ENCODE measurements around the gene TIMM22.
"Not testable (repeated sequence)": the region's sequence is repeated elsewhere in the genome, so short reads cannot be mapped to it uniquely, and the experiment has no call there.

Gene TIMM22

GRCh38 chr17:1039123-1039507 lies 42.2 kb downstream of the TIMM22 start:
- no peak for DNase-seq (ENCODE audit: low read depth in 2 of 2)

- no peak for DNase-seq (ENCODE audit: low read depth in 2 of 2)
These were observed 42.7 kb downstream of the TIMM22 start for GRCh38 chr17:1039511-1040215.

DNA sequence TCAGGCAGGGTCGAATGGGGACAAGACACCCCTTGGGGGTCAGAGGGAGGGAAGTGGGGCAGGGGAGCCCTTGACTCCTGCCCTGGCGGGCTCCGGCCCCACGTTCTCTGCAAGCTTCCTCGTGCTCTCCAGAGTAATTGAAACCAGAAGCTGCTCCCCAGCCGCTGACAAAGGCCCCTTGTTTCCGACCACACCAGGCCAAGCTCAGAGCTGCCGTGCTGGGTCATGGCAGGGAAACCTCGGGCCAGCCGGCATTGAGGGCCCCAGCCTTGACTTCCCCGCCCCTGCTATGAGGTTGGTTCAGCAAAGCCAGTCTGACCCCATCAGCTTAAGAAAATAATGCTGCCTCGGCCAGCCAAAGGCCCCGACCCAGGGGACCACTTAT lies 43.3 kb downstream of the TIMM22 start:
- no peak for DNase-seq (ENCODE audit: low read depth in 2 of 2)

GRCh38 chr17:1041746-1042145 lies 44.8 kb downstream of the TIMM22 start:
- no peak for DNase-seq (ENCODE audit: low read depth in 2 of 2)

- no peak for DNase-seq (ENCODE audit: low read depth in 2 of 2)
These were observed 45.6 kb downstream of the TIMM22 start for GRCh38 chr17:1042486-1042885.

DNA sequence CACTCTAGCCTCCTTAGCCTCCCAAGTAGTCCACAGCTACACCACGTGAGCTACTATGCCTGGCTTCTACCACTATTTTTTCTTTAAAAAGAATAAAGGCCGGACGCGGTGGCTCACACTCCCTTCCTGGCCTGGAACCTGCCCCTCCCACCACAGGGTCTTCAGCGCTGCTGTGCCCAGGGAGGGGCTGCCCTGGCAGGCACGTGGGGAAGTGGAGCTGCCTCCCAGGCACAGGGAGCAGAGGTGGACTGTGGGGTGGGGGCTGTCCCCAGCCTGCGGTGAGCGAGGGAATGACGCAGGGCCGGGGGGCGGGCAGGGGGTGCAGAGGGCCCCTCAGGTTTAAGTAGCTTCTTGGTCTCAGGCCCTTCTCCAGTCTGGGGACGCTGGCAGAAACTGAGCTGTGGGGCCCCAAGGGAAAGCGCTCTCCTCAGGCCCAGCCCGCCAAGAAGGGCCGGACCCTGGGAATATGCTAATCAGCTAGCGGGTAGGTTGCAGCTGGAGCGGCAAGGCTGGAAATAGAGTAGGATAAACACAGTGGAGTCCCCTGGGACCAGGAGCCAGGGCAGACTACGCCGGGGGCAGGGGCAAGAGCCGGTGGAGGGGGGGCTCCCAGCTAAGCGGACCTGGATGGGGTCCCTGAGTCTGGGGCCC lies 46.8 kb downstream of the TIMM22 start:
- DNase-seq (ENCODE audit: low read depth in 2 of 2): no peak

GRCh38 chr17:1044387-1045009 lies 47.6 kb downstream of the TIMM22 start:
- DNase-seq (ENCODE audit: low read depth in 2 of 2): not testable (repeated sequence)

DNA sequence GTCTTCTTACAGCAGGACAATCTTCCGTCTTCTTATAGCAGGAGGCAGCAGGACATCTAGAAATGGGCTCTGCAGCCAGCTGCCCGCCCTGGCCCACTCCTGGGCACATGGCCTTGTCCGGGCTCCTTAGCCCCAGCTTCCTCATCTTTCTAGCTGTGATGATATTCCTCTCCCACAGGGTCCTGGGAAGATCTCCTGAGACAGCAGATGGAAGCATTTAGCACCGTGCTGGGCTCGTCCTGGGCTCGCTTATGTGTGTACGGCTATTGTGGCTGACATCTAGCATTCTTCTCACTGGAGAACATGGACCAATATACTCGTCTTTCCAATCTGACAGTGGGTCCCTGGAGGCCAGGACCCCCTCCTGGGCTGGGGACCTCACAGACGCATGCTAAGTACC lies 48.5 kb downstream of the TIMM22 start:
- no peak for DNase-seq (ENCODE audit: low read depth in 2 of 2)

- DNase-seq (ENCODE audit: low read depth in 2 of 2): no peak
These were observed 50.4 kb downstream of the TIMM22 start for GRCh38 chr17:1047177-1047878.

DNA sequence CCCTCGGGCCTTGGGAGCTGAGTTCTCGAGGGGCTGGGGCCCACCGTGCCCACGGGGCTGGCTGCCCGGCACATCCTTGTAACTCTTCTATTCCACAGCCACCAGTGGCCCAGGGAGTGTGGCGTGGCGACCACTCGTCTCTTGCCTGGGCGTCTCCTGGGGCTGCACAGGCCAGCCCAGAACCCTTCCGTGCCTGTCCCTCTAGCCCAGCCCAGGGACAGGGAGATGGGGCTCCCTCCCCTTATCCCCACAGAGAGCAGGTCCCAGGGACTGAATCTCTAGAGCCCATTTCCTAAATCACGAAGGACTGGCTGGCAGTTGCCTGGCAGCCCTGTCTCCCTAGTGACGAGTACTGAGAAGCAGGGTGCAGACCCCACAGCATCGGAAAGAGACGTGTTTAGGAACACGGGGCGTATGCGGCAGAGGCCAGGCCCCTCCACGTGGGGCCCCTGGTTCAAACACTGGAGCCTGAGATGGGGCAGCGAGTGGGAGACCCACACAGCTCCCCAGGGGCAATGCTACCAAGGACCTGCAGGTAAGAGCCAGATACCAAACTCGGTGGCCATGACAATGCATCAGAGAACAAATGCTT lies 51.0 kb downstream of the TIMM22 start:
- DNase-seq (ENCODE audit: low read depth in 2 of 2): no peak

DNA sequence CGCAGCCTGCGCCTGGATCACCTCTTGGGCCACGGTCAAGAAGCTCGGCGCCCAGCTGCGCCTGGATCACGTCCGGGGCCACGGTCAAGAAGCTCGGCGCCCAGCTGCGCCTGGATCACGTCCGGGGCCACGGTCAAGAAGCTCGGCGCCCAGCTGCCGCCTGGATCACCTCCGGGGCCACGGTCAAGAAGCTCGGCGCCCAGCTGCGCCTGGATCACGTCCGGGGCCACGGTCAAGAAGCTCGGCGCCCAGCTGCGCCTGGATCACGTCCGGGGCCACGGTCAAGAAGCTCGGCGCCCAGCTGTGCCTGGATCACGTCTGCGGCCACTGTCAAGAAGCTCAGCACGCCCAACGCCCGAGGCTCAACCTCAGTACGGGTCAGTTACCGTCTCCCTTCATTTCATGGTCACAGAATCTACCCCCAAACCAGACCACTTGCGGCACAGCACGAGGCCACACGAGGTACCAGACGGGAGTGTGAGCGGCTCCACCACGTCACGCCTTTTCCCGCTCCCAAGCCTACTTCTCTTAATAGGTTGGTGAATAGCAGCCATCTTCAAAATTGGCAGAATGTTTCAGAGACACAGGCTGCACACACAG lies 51.7 kb downstream of the TIMM22 start:
- DNase-seq (ENCODE audit: low read depth in 2 of 2): not testable (repeated sequence)

- DNase-seq (ENCODE audit: low read depth in 2 of 2): no peak
These were observed 52.7 kb downstream of the TIMM22 start for GRCh38 chr17:1049446-1050225.

DNA sequence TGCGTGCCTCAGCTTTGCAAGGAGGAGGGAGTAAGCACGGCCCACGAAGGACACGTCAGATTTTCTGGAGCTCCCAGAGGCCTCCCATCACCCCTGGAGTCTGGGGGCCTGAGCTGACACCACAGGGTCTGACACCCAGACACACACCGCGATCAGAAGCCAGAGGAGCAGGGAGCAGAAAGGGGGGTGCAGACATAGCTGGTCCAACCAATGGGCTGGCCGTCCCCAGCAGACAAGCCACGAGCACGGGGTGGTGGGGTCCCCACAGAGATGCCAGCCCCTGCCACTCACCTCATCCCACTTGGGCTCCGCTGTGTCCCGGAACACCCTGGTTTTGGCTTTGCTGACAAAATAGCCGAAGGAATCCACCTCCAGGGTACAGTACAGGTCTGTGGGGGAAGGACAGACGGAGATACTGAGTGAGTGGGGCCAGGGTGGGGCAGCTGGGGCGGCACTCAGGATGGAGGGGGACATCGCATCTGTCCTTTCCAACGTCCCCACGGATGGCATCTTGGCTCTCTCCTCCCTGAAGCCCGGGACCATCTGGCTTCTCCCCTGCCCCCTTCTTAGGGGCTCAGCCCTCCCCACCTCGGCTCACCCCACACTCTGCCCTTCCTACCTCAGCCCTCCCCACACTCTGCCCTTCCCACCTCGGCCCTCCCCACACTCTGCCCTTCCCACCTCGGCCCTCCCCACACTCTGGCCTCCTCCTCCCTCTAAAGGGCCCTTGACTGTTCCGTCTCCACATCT lies 53.5 kb downstream of the TIMM22 start:
- DNase-seq (ENCODE audit: low read depth in 2 of 2): no peak

DNA sequence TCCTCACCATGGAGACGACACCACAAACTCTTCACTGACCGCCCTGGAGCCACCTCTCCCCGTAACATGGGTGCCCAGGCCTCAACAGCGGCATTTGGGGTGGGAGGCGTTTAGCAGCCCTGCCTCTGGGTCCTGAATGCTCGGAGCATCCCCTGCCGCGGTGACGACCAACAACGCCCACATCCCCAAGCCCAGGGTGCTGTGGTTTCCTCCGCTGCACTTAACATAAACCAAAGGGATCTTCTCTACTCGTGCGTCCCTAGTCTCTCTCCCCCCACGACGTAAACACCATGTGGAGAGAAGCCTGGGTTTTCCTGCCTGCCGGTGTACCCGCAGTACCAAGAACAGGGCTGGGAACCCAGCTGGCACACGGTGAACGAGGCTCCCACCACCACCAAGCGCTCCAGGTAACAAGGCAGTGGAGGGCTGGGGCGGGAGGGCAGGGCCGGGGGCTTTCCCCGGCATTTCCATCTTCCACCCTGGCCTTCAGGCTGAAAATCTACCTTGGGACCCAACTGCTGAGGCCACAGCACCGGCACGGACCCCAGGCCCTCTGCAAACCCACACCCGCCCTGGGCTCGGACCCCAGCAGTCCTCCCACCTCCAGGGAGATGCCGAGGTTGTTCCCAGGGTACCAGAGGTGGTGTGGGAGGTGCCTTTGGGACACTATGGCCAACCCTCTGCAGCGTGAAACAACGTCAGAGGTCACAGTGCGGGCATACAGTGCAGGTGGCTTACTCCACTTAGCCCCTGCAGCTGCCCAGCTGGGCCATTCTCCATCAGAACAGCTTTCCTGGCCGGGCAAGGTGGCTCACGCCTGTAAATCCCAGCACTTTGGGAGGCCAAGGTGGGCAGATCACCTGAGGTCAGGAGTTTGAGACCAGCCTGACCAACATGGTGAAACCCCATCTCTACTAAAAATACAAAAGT lies 54.3 kb downstream of the TIMM22 start:
- DNase-seq (ENCODE audit: low read depth in 2 of 2): no peak

Measured in stimulated activated CD8-positive, alpha-beta memory T cell treated with anti-CD3 and anti-CD28 coated beads, Interleukin-15, amount 100 ng/mL, for 4 hours (primary cell).